UCSD-AML1 (cell line): ENCODE data around the gene HEPHL1.

Experiments
- DNase-seq: peaks from one replicate; lab custom pipeline; 2025; ENCODE audit not compliant: unreplicated experiment; lab: John Stamatoyannopoulos, UW

The HEPHL1 gene

GRCh38 chr11:94017446-94017845 is 3.7 kb upstream of the HEPHL1 start:
- no peak for DNase-seq

- no peak for DNase-seq
Measured at GRCh38 chr11:94018721-94019120, 2.4 kb upstream of the HEPHL1 start.

GRCh38 chr11:94023856-94024255 is 2.7 kb downstream of the HEPHL1 start:
- no peak for DNase-seq

GRCh38 chr11:94024547-94024946 is 3.4 kb downstream of the HEPHL1 start:
- no peak for DNase-seq

GRCh38 chr11:94025690-94026394 is 4.7 kb downstream of the HEPHL1 start:
- no peak for DNase-seq

GRCh38 chr11:94027210-94027609 is 6.1 kb downstream of the HEPHL1 start:
- DNase-seq: no peak

- DNase-seq: no peak
Measured at GRCh38 chr11:94028436-94028835, 7.3 kb downstream of the HEPHL1 start.

- DNase-seq: no peak
Measured at GRCh38 chr11:94030059-94030458, 8.9 kb downstream of the HEPHL1 start.

GRCh38 chr11:94031625-94032024 is 10.5 kb downstream of the HEPHL1 start:
- DNase-seq: no peak

- no peak for DNase-seq
Measured at GRCh38 chr11:94032066-94032465, 10.9 kb downstream of the HEPHL1 start.

- DNase-seq: no peak
Measured at GRCh38 chr11:94032725-94033124, 11.6 kb downstream of the HEPHL1 start.

- DNase-seq: no peak
Measured at GRCh38 chr11:94034207-94034606, 13.1 kb downstream of the HEPHL1 start.

GRCh38 chr11:94036096-94036495 is 14.9 kb downstream of the HEPHL1 start:
- no peak for DNase-seq

- no peak for DNase-seq
Measured at GRCh38 chr11:94043241-94043640, 22.1 kb downstream of the HEPHL1 start.

GRCh38 chr11:94046796-94047195 is 25.6 kb downstream of the HEPHL1 start:
- DNase-seq: no peak

GRCh38 chr11:94048032-94048709 is 27.0 kb downstream of the HEPHL1 start:
- no peak for DNase-seq

- no peak for DNase-seq
Measured at GRCh38 chr11:94049351-94049750, 28.2 kb downstream of the HEPHL1 start.

GRCh38 chr11:94058630-94059029 is 37.5 kb downstream of the HEPHL1 start:
- DNase-seq: no peak

- DNase-seq: no peak
Measured at GRCh38 chr11:94059065-94059464, 37.9 kb downstream of the HEPHL1 start.

GRCh38 chr11:94060401-94060800 is 39.2 kb downstream of the HEPHL1 start:
- no peak for DNase-seq

- no peak for DNase-seq
Measured at GRCh38 chr11:94062360-94062759, 41.2 kb downstream of the HEPHL1 start.

GRCh38 chr11:94066901-94067429 is 45.8 kb downstream of the HEPHL1 start:
- DNase-seq: no peak
